GM18861 (cell line): ENCODE data around the gene CDK17.
"Not testable (repeated sequence)": the region's sequence is repeated elsewhere in the genome, so short reads cannot be mapped to it uniquely, and the experiment has no call there.

Experiments used
- ATAC-seq: cut with Tn5 transposase; IDR thresholded peaks from one replicate; pipeline ENCODE4 v1.9.1; 2021; ENCODE audit not compliant: unreplicated experiment

The CDK17 gene

GRCh38 chr12:96359328-96359727 lies 40.9 kb downstream of the CDK17 start:
- no peak for ATAC-seq

GRCh38 chr12:96356831-96357230 lies 43.4 kb downstream of the CDK17 start:
- no peak for ATAC-seq

GRCh38 chr12:96354844-96355534 lies 45.2 kb downstream of the CDK17 start:
- no peak for ATAC-seq

GRCh38 chr12:96354326-96354725 lies 45.9 kb downstream of the CDK17 start:
- ATAC-seq: no peak

- ATAC-seq: no peak
Measured at GRCh38 chr12:96352161-96352835, 47.9 kb downstream of the CDK17 start.

GRCh38 chr12:96350982-96351381 lies 49.3 kb downstream of the CDK17 start:
- ATAC-seq: no peak

GRCh38 chr12:96347130-96347699 lies 53.0 kb downstream of the CDK17 start:
- ATAC-seq: no peak

GRCh38 chr12:96346716-96347115 lies 53.5 kb downstream of the CDK17 start:
- not testable (repeated sequence) for ATAC-seq

- ATAC-seq: no peak
Measured at GRCh38 chr12:96344124-96344695, 56.0 kb downstream of the CDK17 start.

- peak; percentile 57 for ATAC-seq
Measured at GRCh38 chr12:96343347-96343954, 56.8 kb downstream of the CDK17 start.

- ATAC-seq: not testable (repeated sequence)
Measured at GRCh38 chr12:96339666-96340065, 60.6 kb downstream of the CDK17 start.

GRCh38 chr12:96338852-96339471 lies 61.3 kb downstream of the CDK17 start:
- no peak for ATAC-seq

GRCh38 chr12:96337953-96338352 lies 62.3 kb downstream of the CDK17 start:
- ATAC-seq: no peak

GRCh38 chr12:96336489-96336888 lies 63.8 kb downstream of the CDK17 start:
- no peak for ATAC-seq

- peak; percentile 83 for ATAC-seq
Measured at GRCh38 chr12:96335270-96335669, 65.0 kb downstream of the CDK17 start.

- no peak for ATAC-seq
Measured at GRCh38 chr12:96334502-96334901, 65.7 kb downstream of the CDK17 start.

GRCh38 chr12:96329545-96329944 lies 70.7 kb downstream of the CDK17 start:
- ATAC-seq: no peak

GRCh38 chr12:96329018-96329417 lies 71.2 kb downstream of the CDK17 start:
- ATAC-seq: no peak

GRCh38 chr12:96327889-96328288 lies 72.3 kb downstream of the CDK17 start:
- ATAC-seq: no peak

- ATAC-seq: peak; percentile 66
Measured at GRCh38 chr12:96327346-96327745, 72.9 kb downstream of the CDK17 start.

GRCh38 chr12:96326628-96327227 lies 73.5 kb downstream of the CDK17 start:
- no peak for ATAC-seq
